ENCODE data around the gene SAMD1.

SAMD1 gene

DNA sequence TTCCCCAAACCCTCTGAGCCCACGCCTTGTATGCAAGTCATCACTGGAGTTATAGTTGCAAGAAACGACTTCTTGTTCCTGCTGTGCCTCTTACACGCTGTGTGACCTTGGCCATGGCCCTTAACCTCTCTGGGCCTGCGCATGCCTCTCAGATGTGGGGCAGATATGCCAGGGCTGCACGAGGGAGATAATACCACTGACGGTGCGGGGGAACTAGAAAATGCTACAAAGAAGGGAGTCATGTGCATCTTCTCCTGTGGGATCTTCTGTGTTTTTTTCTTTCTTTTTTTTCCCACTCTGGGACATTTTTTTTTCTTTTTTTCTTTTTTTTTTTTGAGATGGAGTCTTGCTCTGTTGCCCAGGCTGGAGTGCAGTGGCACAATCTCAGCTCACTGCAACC is 4.3 kb upstream of the SAMD1 start:
- Histone ChIP-seq H3F3A (ENCODE audit: insufficient read depth, low read length) (no peaks in the 10 kb centered on the region; the same call in 1 of the 2 replicates), H3K9me2 (replicated peaks; ENCODE audit: insufficient read depth, low read length) (no peaks in the 10 kb centered on the region), H3K9me3 (replicated peaks; ENCODE audit: insufficient read depth, low read length) (no peaks in the 10 kb centered on the region), H3K79me2 (ENCODE audit: low read length) (no peaks in the 10 kb centered on the region), H3K27ac (ENCODE audit: low read length) (no peak overlapping the region), H3K9ac (ENCODE audit: low read length) (no peak overlapping the region), H3K4me2 (ENCODE audit: low read depth, low read length) (no peak overlapping the region), H4K20me1 (ENCODE audit: insufficient read depth, low read length) (no peaks in the 10 kb centered on the region), H3K27me3 (replicated peaks; ENCODE audit: insufficient read depth, low read length) (no peaks in the 10 kb centered on the region), H3K4me3 (ENCODE audit: low read length) (no peak overlapping the region), H3K4me1 (ENCODE audit: low read length) (peaks cover 3% of the 10 kb centered on the region; the same call in 1 of the 2 replicates), H2AFZ (ENCODE audit: low read length) (no peak overlapping the region), H3K36me3 (replicated peaks; ENCODE audit: insufficient read depth, low read length) (no peaks in the 10 kb centered on the region)
- TF ChIP-seq EZH2phosphoT487 (IDR thresholded peaks at IDR 0.05; ENCODE audit: low read length) (no peak), EZH2 (optimal IDR thresholded peaks at IDR 0.05; ENCODE audit: low read depth, low read length) (no peak)
- TF ChIP-seq, protein P1, sequence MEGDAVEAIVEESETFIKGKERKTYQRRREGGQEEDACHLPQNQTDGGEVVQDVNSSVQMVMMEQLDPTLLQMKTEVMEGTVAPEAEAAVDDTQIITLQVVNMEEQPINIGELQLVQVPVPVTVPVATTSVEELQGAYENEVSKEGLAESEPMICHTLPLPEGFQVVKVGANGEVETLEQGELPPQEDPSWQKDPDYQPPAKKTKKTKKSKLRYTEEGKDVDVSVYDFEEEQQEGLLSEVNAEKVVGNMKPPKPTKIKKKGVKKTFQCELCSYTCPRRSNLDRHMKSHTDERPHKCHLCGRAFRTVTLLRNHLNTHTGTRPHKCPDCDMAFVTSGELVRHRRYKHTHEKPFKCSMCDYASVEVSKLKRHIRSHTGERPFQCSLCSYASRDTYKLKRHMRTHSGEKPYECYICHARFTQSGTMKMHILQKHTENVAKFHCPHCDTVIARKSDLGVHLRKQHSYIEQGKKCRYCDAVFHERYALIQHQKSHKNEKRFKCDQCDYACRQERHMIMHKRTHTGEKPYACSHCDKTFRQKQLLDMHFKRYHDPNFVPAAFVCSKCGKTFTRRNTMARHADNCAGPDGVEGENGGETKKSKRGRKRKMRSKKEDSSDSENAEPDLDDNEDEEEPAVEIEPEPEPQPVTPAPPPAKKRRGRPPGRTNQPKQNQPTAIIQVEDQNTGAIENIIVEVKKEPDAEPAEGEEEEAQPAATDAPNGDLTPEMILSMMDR (IDR thresholded peaks at IDR 0.05; ENCODE audit: low read length): no peak
- DNase-seq: no peak

GRCh38 chr19:14093117-14093823 is 2.7 kb upstream of the SAMD1 start:
- Histone ChIP-seq H3K36me3 (replicated peaks; ENCODE audit: insufficient read depth, low read length) (no peaks in the 10 kb centered on the region), H3K9ac (ENCODE audit: low read length) (no peak overlapping the region), H3K27ac (ENCODE audit: low read length) (no peak overlapping the region), H4K20me1 (ENCODE audit: insufficient read depth, low read length) (no peaks in the 10 kb centered on the region), H3K9me3 (replicated peaks; ENCODE audit: insufficient read depth, low read length) (no peaks in the 10 kb centered on the region), H3K9me2 (replicated peaks; ENCODE audit: insufficient read depth, low read length) (no peaks in the 10 kb centered on the region), H3K4me1 (ENCODE audit: low read length) (peaks cover 3% of the 10 kb centered on the region; the same call in 1 of the 2 replicates), H3K4me2 (ENCODE audit: low read depth, low read length) (no peak overlapping the region), H2AFZ (ENCODE audit: low read length) (no peak overlapping the region), H3F3A (ENCODE audit: insufficient read depth, low read length) (no peaks in the 10 kb centered on the region; the same call in 1 of the 2 replicates), H3K27me3 (replicated peaks; ENCODE audit: insufficient read depth, low read length) (no peaks in the 10 kb centered on the region), H3K79me2 (ENCODE audit: low read length) (no peaks in the 10 kb centered on the region), H3K4me3 (ENCODE audit: low read length) (no peak overlapping the region)
- TF ChIP-seq, protein P1 (IDR thresholded peaks at IDR 0.05; ENCODE audit: low read length): no peak
- DNase-seq: no peak

- no peak overlapping the region for H3K27ac ChIP-seq (ENCODE audit: low read length)
- TF ChIP-seq, protein P1 (IDR thresholded peaks at IDR 0.05; ENCODE audit: low read length): no peak
- no peaks in the 10 kb centered on the region for H3K9me3 ChIP-seq (replicated peaks; ENCODE audit: insufficient read depth, low read length)
- H3F3A ChIP-seq (ENCODE audit: insufficient read depth, low read length): no peaks in the 10 kb centered on the region; the same call in 1 of the 2 replicates
- H3K36me3 ChIP-seq (replicated peaks; ENCODE audit: insufficient read depth, low read length): no peaks in the 10 kb centered on the region
- H3K9me2 ChIP-seq (replicated peaks; ENCODE audit: insufficient read depth, low read length): no peaks in the 10 kb centered on the region
- H3K4me1 ChIP-seq (ENCODE audit: low read length): peaks cover 3% of the 10 kb centered on the region; the same call in 1 of the 2 replicates
- peak overlapping the region; percentile 95 for H3K4me3 ChIP-seq (ENCODE audit: low read length)
- no peaks in the 10 kb centered on the region for H3K79me2 ChIP-seq (ENCODE audit: low read length)
- DNase-seq: no peak
- peak overlapping the region; percentile 100 for H3K4me2 ChIP-seq (ENCODE audit: low read depth, low read length)
- H2AFZ ChIP-seq (ENCODE audit: low read length): no peak overlapping the region
- H4K20me1 ChIP-seq (ENCODE audit: insufficient read depth, low read length): no peaks in the 10 kb centered on the region
- H3K27me3 ChIP-seq (replicated peaks; ENCODE audit: insufficient read depth, low read length): no peaks in the 10 kb centered on the region
- peak overlapping the region; percentile 78; the same call in 1 of the 2 replicates for H3K9ac ChIP-seq (ENCODE audit: low read length)
Observed at GRCh38 chr19:14091813-14092462, 1.4 kb upstream of the SAMD1 start.

All from MM.1S (cell line).